PC-9 (cell line): Measurements from ENCODE around the gene WDR5B. TPM values are rescaled to one million over a fixed set of nuclear protein-coding genes. Genes with fewer than 3 reads are reported as not detected.
"Not testable (repeated sequence)": the region's sequence is repeated elsewhere in the genome, so short reads cannot be mapped to it uniquely, and the experiment has no call there.

Experiments used
- BruUV-seq: library from RNA; stranded (reverse); fragments of 400-500 nt; replicated peaks from 2 replicates; lab custom pipeline; 2021; lab: Mats Ljungman, UMichigan
- CTCF ChIA-PET: fragments of 300-600 bp; sonication (Branson Sonifier 250); formaldehyde crosslinking; loops from one replicate; lab custom pipeline; 2022; ENCODE audit warnings: antibody characterized with exemption; lab: Charles Lee
- POLR2A ChIA-PET: fragments of 300-600 bp; sonication (Branson Sonifier 250); formaldehyde crosslinking; loops from one replicate; lab custom pipeline; 2022; ENCODE audit warnings: antibody characterized with exemption; ENCODE audit not compliant: unreplicated experiment; lab: Charles Lee
- DNase-seq, 2 experiments: peaks; one replicate each; pipeline versions ENCODE4 v3.0.0 to v3.0.0-alpha.2; 2015 to 2022; ENCODE audit warnings: mixed read lengths in 1 of 2
- H2AFZ ChIP-seq: fragments of 200-600 bp; sonication (generic); 2 replicates; pipeline ENCODE4 v1.8.1; 2017; ENCODE audit warnings: antibody characterized with exemption
- H3F3A ChIP-seq: fragments of 200-600 bp; sonication (generic); 2 replicates; pipeline ENCODE4 v1.8.1; 2017; ENCODE audit warnings: antibody characterized with exemption, mild to moderate bottlenecking, low read depth; ENCODE audit not compliant: insufficient read depth
- H3K27ac ChIP-seq: fragments of 200-600 bp; sonication (generic); 2 replicates; pipeline ENCODE4 v1.6.1; 2016; ENCODE audit warnings: mixed run types
- H3K27me3 ChIP-seq: fragments of 200-600 bp; sonication (generic); 2 replicates; pipeline ENCODE4 v1.6.1; 2016; ENCODE audit warnings: low read depth, mixed run types; ENCODE audit not compliant: insufficient read depth
- H3K36me3 ChIP-seq: fragments of 200-600 bp; sonication (generic); 2 replicates; pipeline ENCODE4 v1.6.1; 2016; ENCODE audit warnings: low read depth, mixed run types
- H3K4me1 ChIP-seq: fragments of 200-600 bp; sonication (generic); replicated peaks from 2 replicates; pipeline ENCODE4 v1.6.1; 2016; ENCODE audit warnings: mixed run types; ENCODE audit not compliant: insufficient read depth
- H3K4me2 ChIP-seq: fragments of 200-600 bp; sonication (generic); 2 replicates; pipeline ENCODE4 v1.6.1; 2017; ENCODE audit warnings: mixed run types
- H3K4me3 ChIP-seq: fragments of 200-600 bp; sonication (generic); 2 replicates; pipeline ENCODE4 v1.6.1; 2016; ENCODE audit warnings: mixed run types
- H3K79me2 ChIP-seq: fragments of 200-600 bp; sonication (generic); 2 replicates; pipeline ENCODE4 v1.6.1; 2017; ENCODE audit warnings: low read depth, mixed run types
- H3K9me2 ChIP-seq: fragments of 200-600 bp; sonication (generic); 2 replicates; pipeline ENCODE4 v1.8.1; 2017; ENCODE audit warnings: mild to moderate bottlenecking; ENCODE audit not compliant: insufficient read depth
- H3K9me3 ChIP-seq: fragments of 200-600 bp; sonication (generic); 2 replicates; pipeline ENCODE4 v1.8.1; 2016; ENCODE audit warnings: low read depth; ENCODE audit not compliant: insufficient read depth
- H4K20me1 ChIP-seq: fragments of 200-600 bp; sonication (generic); 2 replicates; pipeline ENCODE4 v1.8.1; 2017; ENCODE audit not compliant: insufficient read depth
- EZH2 ChIP-seq: fragments of 200-600 bp; sonication (generic); IDR thresholded peaks from 2 replicates; pipeline ENCODE4 v1.8.0; 2017; ENCODE audit warnings: antibody characterized with exemption, low read depth
- intact Hi-C: fragments of 100-400 bp; cut with micrococcal nuclease; formaldehyde crosslinking; loops from one replicate; pipeline ENCODE4 v1.10.0; 2022; ENCODE audit not compliant: unreplicated experiment
- total RNA-seq: library from RNA; stranded (reverse); gene quantifications from 2 replicates; pipeline ENCODE4 v1.2.3, GENCODE V29; 2021
- TF ChIP-seq, protein P1 (sequence below): fragments of 200-600 bp; sonication (generic); conservative IDR thresholded peaks from 2 replicates; pipeline ENCODE4 v1.6.1; 2017; ENCODE audit warnings: mixed run types, antibody characterized with exemption, mild to moderate bottlenecking, moderate library complexity

WDR5B gene
- total RNA-seq, 1 experiment from 2014 or later = 5.8 TPM

DNA sequence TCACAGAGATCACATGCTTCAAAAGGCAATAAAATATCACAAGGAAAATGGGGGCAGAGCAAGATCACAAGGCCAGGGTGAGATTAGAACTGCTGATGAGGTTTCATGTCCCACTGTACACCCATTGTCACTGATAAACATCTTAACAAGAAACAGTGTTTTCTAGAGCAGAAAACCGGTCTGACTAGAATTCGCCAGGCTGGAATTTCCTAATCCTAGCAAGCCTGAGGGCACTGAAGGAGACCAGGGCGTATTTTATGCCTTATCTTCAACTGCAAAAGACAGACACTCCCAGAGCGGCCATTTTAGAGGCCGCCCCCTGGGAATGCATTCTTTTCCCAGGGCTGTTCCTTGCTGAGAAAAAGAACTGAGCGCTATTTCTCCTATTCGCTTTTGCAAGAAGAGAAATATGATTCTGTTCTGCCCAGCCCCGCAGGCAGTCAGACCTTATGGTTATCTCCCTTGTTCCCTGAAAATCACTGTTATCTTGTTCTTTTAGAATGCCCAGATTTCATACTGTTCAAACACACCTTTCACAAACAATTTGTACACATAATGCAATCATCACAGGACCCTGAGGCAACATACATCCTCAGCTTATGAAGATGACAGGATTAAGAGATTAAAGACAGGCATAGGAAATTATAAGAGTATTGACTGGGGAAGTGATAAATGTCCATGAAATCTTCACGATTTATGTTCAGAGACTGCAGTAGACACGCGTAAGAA, 28.1 kb upstream of the WDR5B start:
- H3K4me3 ChIP-seq = peak overlapping the region; percentile 33; the same call in 1 of the 2 replicates
- POLR2A ChIA-PET, H3K9me2 ChIP-seq, CTCF ChIA-PET, BruUV-seq, H3K27me3 ChIP-seq, intact Hi-C loops, H4K20me1 ChIP-seq, H2AFZ ChIP-seq: not testable (repeated sequence)
- peaks cover 31% of the 10 kb centered on the region; the same call in 1 of the 2 replicates for H3F3A ChIP-seq
- peaks cover 58% of the 10 kb centered on the region for H3K36me3 ChIP-seq
- peak overlapping the region; percentile 58 for H3K4me2 ChIP-seq
- DNase-seq = peak; percentile 81 to 93
- H3K27ac ChIP-seq = peak overlapping the region; percentile 84
- H3K79me2 ChIP-seq = peaks cover 25% of the 10 kb centered on the region; the same call in 1 of the 2 replicates
- peaks cover 16% of the 10 kb centered on the region for H3K9me3 ChIP-seq
- H3K4me1 ChIP-seq = peaks cover 26% of the 10 kb centered on the region

DNA sequence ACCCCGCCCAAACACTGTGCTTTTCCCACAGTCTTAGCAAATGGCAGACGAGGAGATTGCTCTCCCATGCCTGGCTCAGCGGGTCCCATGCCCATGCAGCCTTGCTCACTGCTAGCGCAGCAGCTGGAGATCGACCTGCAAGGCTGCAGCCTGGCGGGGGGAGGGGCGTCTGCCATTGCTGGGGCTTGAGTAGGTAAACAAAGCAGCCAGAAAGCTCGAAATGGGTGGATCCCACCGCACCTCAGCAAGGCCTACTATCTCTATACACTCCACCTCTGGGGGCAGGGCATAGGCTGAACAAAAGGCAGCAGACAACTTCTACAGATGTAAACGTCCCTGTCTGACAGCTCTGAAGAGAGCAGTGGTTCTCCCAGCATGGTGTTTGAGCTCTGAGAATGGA, 27.2 kb upstream of the WDR5B start:
- Histone ChIP-seq H3K4me2 (peak overlapping the region; percentile 58; the same call in 1 of the 2 replicates), H4K20me1 (peaks cover 7% of the 10 kb centered on the region; the same call in 1 of the 2 replicates), H3K36me3 (peaks cover 58% of the 10 kb centered on the region), H3K79me2 (peaks cover 25% of the 10 kb centered on the region; the same call in 1 of the 2 replicates), H3K27me3 (no peaks in the 10 kb centered on the region), H3K9me3 (peaks cover 16% of the 10 kb centered on the region), H2AFZ (no peak overlapping the region), H3K9me2 (no peaks in the 10 kb centered on the region), H3K4me3 (peak overlapping the region; percentile 21; the same call in 1 of the 2 replicates), H3K4me1 (peaks cover 26% of the 10 kb centered on the region), H3K27ac (peak overlapping the region; percentile 84), H3F3A (peaks cover 31% of the 10 kb centered on the region; the same call in 1 of the 2 replicates)
- BruUV-seq = no TSS peak
- ChIA-PET POLR2A (no interaction called here), CTCF (interaction anchor here (0.7 kb wide), 1 partner anchor 498 kb away, joined by 4 read pairs; no protein-coding TSS in a partner anchor)
- TF ChIP-seq, protein P1, sequence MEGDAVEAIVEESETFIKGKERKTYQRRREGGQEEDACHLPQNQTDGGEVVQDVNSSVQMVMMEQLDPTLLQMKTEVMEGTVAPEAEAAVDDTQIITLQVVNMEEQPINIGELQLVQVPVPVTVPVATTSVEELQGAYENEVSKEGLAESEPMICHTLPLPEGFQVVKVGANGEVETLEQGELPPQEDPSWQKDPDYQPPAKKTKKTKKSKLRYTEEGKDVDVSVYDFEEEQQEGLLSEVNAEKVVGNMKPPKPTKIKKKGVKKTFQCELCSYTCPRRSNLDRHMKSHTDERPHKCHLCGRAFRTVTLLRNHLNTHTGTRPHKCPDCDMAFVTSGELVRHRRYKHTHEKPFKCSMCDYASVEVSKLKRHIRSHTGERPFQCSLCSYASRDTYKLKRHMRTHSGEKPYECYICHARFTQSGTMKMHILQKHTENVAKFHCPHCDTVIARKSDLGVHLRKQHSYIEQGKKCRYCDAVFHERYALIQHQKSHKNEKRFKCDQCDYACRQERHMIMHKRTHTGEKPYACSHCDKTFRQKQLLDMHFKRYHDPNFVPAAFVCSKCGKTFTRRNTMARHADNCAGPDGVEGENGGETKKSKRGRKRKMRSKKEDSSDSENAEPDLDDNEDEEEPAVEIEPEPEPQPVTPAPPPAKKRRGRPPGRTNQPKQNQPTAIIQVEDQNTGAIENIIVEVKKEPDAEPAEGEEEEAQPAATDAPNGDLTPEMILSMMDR = no peak
- TF ChIP-seq EZH2 = no peak
- intact Hi-C loops = no loop called here
- no peak for DNase-seq

DNA sequence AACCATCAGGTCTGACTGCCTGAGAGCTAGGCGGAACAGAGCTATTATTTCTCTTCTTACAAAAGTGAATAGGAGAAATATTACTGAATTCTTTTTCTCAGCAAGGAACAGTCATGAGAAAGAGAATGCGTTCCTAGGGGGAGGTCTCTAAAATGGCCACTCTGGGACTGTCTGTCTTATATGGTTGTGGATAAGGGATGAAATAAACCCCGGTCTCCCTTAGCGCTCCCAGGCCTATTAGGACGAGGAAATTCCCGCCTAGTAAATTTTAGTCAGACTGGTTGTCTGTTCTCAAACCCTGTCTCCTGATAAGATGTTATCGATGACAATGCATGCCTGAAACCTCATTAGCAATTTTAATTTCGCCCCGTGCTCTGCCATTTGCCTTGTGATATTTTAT, 20.1 kb upstream of the WDR5B start:
- Histone ChIP-seq H3K4me2 (no peak overlapping the region), H3K4me3 (no peak overlapping the region), H4K20me1 (peaks cover 5% of the 10 kb centered on the region; the same call in 1 of the 2 replicates), H3K27me3 (no peaks in the 10 kb centered on the region), H3K27ac (no peak overlapping the region), H2AFZ (no peak overlapping the region), H3K9me2 (no peaks in the 10 kb centered on the region), H3K79me2 (no peaks in the 10 kb centered on the region), H3F3A (peaks cover 14% of the 10 kb centered on the region), H3K9me3 (no peaks in the 10 kb centered on the region), H3K36me3 (peaks cover 53% of the 10 kb centered on the region), H3K4me1 (no peaks in the 10 kb centered on the region)
- DNase-seq = no peak
- ChIA-PET CTCF (no interaction called here), POLR2A (no interaction called here)
- no peak for TF ChIP-seq EZH2
- TF ChIP-seq, protein P1 = no peak
- BruUV-seq = no TSS peak
- intact Hi-C loops = no loop called here
